SK-N-DZ (cell line): Measurements from ENCODE around the gene SPDYE17.
"Not testable (repeated sequence)": the region's sequence is repeated elsewhere in the genome, so short reads cannot be mapped to it uniquely, and the experiment has no call there.

Source experiments
- DNase-seq: peaks from one replicate; pipeline ENCODE4 v3.0.0-alpha.2; 2015; ENCODE audit warnings: low spot score
- small RNA-seq, 2 experiments: library from RNA; depleted of rRNA; stranded (forward); fragments of <200 nt; gene quantifications; one replicate each; pipeline ENCODE3, GENCODE V24; 2014

SPDYE17 gene

DNA sequence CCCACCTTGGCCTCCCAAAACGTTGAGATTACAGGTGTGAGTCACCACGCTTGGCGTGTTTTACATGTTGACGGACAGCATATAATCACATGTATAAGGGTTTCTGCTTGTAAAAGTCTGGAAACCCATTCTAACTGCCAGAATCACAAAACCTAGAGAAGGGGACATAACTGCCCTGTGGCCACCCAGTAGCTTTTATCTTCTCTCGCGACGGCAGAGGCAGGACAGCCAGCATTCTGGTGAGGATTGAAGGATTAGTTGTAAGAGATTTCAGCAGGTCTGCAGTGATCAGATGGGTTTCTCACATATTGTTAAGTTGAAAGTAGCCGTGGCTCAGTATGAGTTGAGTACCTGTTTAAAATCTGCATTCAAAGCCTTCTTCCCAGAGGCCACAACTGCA is 59.8 kb downstream of the SPDYE17 start:
- DNase-seq: not testable (repeated sequence)

Small RNA genes lying within 50 kb of the gene (small RNA-seq; reads per million reads assigned to genes)
- 0 reads per million in 2 experiments for gene RF00019
